HG03196 (cell line): ENCODE data around the gene LY6G5C.

ENCODE experiments used
- ATAC-seq: cut with Tn5 transposase; IDR thresholded peaks from one replicate; pipeline ENCODE4 v1.9.1; 2021; ENCODE audit not compliant: unreplicated experiment

The LY6G5C gene

DNA sequence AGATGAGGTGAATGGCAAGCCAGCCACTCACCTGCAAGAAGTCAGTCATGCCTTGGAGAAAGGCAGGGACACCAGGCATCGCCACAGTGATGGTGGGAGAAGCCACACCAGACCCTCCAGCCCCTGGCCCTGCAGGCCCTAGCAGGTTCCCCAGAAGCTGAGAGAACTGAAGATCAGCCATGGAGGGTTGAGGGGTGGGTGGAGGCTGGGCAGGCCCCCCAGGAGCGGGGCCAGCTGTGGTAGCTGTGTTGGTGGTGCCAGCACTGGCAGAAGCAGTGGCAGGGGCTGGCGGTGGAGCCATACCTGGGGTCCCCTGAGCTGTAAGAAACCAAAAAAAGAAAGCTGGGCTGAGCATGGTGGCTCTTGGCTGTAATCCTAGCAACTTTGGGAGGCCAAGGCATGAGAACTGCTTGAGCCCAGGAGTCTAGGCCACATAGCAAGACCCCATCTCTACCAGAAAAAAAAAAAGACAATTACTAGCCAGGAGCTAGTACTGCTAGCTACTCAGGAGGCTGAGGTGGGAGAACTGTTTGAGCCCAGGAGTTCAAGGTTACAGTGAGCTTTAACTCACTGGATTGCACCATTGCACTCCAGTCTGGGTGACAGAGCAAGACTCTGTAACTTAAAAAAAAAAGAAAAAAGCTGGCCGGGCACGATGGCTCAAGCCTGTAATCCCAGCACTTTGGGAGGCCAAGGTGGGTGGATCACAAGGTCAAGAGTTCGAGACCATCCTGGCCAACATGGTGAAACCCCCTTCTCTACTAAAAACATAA lies 37.9 kb downstream of the LY6G5C start:
- ATAC-seq, result no peak

DNA sequence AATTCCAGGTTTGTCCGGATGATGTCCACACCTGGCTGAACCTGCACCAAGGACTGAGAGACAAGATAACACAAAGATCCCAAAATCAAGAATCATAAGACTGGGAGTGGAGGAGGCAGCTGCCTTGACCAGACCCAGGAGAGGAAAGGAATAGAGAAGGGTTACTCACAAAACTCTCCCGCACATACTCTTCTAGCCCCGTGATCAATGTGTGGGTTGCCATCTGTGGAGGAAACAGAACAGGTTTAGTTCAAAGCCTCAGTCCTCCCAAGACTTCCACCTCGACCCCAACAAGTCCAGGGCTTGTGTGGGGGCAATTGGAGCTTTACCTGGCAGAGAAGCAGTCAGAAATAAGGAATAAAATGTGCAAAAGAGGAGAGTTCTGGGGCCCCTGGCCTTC lies 39.5 kb downstream of the LY6G5C start:
- no peak for ATAC-seq

DNA sequence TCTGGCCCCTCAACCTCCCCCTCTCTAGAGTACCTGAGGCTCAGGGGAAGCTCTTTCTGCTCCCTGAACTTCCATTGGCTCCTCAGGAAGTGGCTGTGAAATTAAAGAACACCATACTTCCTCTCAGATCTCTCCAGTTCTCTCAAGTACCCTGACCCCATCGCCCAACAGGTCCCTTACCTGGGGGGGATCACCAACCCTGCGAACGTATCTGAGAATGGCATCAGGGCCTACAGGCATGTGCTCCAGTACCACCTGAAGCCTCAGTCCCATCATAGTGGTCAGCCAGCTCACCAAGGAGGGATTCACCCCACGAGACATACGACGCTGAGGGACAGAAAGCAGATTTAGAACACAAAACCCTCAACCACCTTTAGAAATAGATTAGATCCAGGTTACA lies 40.3 kb downstream of the LY6G5C start:
- no peak for ATAC-seq

DNA sequence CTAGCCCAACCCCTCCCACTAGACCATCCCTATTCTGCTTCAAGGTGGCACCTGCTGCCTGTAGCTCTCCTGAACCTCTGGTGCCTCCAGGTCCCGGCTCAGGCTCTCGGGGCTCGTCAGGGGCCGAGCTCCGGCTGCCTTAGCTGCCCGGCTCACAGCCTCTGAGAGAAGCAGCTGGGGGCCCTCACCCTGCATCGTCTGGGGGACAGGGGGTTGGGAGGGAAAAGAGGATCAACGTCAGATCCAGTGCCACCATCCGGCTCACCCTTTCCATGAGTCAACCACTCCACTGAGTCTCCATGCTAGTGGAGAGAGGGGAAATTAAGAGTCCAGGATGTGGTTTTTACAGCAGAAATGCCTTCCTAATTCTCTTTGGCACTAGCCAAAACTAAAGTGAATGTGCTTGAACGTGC lies 41.4 kb downstream of the LY6G5C start:
- no peak for ATAC-seq

GRCh38 chr6:31639043-31639442 lies 41.8 kb downstream of the LY6G5C start:
- ATAC-seq, result no peak

DNA sequence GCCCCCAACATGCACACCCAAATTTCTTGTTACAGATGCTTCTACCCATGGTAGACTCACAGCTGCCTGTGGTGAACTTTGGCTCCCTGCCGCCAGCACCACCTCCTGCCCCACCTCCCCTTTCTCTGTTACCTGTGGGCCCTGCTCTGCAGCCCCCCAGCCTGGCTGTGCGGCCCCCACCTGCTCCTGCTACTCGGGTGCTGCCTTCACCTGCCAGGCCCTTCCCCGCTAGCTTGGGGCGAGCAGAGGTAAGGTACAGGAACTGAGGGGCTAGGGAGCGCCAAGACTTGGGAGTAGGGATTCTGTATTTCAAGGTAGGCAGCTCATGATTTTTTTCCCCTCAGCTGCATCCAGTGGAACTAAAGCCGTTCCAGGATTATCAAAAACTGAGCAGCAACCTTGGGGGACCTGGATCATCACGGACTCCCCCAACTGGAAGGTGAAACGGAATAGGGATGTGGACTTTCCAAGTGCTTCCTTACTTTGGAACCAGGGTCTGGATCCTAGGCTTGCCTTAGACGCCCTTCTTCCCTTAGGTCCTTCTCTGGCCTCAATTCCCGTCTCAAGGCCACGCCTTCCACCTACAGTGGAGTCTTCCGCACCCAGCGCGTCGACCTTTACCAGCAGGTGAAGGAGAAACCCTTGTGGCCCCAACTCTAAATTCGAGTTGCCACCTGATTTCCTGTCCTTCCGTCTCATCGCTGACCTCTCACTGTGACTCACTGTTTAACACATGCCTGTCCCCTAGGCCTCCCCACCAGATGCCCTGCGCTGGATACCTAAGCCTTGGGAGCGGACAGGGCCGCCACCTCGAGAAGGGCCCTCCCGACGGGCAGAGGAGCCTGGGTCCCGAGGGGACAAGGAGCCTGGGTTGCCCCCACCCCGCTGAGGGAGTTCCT lies 43.9 kb downstream of the LY6G5C start:
- no peak for ATAC-seq

- ATAC-seq, result no peak
These were observed 45.8 kb downstream of the LY6G5C start for GRCh38 chr6:31634969-31635575.

DNA sequence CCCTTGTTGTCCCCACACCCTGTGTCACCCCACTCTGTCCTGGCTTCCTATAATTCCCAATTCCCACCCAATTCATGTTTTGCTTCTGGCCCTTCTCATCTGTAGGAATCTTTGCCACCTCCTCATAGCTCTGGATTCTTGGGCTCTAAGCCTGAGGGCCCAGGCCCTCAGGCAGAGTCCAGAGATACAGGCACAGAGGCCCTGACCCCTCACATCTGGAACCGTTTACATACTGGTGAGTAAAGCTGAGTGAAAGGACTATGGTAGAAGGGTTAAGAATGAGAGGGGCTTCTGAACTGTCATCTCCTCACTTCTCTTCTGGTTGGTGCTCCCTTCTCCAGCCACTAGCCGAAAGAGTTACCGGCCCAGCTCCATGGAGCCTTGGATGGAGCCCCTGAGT lies 46.7 kb downstream of the LY6G5C start:
- no peak for ATAC-seq

- ATAC-seq, result no peak
These were observed 47.4 kb downstream of the LY6G5C start for GRCh38 chr6:31633447-31633846.

DNA sequence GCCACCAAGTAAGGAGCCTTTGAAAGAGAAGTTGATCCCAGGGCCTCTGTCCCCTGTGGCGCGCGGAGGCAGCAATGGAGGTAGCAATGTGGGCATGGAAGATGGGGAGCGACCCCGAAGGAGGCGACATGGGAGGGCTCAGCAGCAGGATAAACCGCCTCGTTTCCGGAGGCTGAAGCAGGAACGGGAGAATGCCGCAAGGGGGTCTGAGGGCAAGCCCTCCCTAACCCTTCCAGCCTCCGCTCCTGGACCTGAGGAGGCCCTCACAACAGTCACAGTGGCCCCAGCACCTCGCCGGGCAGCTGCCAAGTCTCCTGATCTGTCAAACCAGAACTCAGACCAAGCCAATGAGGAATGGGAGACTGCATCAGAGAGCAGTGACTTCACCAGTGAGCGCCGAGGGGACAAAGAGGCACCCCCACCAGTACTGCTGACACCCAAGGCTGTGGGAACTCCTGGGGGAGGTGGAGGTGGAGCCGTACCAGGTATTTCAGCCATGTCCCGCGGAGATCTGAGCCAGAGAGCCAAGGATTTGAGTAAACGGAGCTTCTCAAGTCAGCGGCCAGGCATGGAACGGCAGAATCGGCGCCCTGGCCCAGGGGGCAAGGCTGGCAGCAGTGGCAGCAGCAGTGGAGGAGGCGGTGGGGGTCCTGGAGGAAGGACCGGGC lies 48.5 kb downstream of the LY6G5C start:
- ATAC-seq, result no peak

- ATAC-seq, result no peak
These were observed 49.1 kb downstream of the LY6G5C start for GRCh38 chr6:31631681-31632278.

DNA sequence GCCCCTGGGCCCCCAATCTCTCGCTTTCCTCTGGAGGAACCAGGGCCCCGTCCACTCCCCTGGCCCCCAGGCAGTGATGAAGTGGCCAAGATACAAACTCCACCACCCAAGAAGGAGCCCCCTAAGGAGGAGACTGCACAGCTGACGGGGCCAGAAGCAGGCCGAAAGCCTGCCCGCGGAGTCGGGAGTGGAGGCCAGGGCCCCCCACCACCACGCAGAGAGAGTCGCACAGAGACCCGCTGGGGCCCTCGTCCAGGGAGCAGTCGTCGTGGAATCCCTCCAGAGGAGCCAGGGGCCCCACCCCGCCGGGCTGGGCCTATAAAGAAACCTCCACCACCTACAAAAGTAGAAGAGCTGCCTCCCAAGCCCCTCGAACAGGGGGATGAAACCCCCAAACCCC lies 49.7 kb downstream of the LY6G5C start:
- ATAC-seq, result no peak

DNA sequence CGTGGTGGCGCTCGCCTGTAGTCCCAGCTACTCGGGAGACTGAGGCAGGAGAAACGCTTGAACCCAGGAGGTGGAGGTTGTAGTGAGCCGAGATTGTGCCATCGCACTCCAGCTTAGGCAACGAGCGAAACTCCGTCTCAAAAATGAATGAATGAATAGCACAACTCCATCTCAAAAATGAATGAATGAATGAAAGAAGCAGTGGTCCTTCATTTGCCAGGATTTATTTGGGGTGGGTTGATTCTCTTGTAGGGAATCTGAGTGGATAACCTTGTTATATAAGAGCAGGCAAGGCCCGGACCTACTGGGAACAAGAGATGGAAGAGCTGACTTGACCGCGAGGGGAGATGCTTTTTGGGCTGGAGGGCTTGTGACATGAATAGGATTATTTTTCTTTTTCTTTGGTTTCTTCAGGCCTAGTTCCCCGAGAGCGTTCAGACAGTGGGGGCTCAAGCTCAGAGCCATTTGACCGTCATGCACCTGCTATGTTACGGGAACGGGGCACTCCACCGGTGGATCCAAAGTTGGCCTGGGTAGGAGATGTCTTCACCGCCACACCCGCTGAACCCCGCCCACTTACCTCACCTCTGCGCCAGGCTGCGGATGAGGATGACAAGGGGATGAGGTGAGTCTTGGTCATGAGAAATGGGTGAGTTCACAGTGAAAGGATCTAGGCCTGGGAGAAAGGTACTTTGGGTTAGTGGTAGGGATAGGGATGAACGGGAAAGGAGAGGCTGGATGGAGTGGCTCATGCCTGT lies 50.5 kb downstream of the LY6G5C start:
- no peak for ATAC-seq

- no peak for ATAC-seq
These were observed 51.9 kb downstream of the LY6G5C start for GRCh38 chr6:31629014-31629413.

- no peak for ATAC-seq
These were observed 53.1 kb downstream of the LY6G5C start for GRCh38 chr6:31627690-31628287.

- no peak for ATAC-seq
These were observed 53.9 kb downstream of the LY6G5C start for GRCh38 chr6:31626952-31627351.
